CD14-positive monocyte (primary cell): Measurements from ENCODE around the gene CST1. TPM values are rescaled to one million over a fixed set of nuclear protein-coding genes. Genes with fewer than 3 reads are reported as not detected.

Source experiments
- DNase-seq, 3 donors: peaks; one replicate each; pipeline ENCODE4 v3.0.0-alpha.2; 2011 to 2022
- H2AFZ ChIP-seq: 2 replicates; pipeline ENCODE4 v1.6.0; 2012; ENCODE audit warnings: mild to moderate bottlenecking, low read depth, low read length, inconsistent platforms; ENCODE audit not compliant: insufficient read depth, poor library complexity, severe bottlenecking
- H3K27ac ChIP-seq, 2 donors: 1 replicate in 1 of 2; 2 replicates in 1 of 2; pipeline ENCODE4 v1.5.1; 2012 to 2013; ENCODE audit warnings: low read length in 2 of 2, control low read depth in 1 of 2, inconsistent platforms in 1 of 2, low read depth in 1 of 2, mild to moderate bottlenecking in 1 of 2
- H3K27me3 ChIP-seq, 2 donors: one replicate each; pipeline versions ENCODE4 v1.6.0 to v1.6.1; 2011 to 2013; ENCODE audit warnings: low read length in 2 of 2; ENCODE audit not compliant: control insufficient read depth in 2 of 2, insufficient read depth in 2 of 2
- H3K36me3 ChIP-seq, 2 donors: replicated peaks in 1 of 2; 1 replicate in 1 of 2; 2 replicates in 1 of 2; pipeline versions ENCODE4 v1.5.1 to v1.6.1; 2012 to 2013; ENCODE audit warnings: low read length in 2 of 2, control low read depth in 1 of 2, inconsistent platforms in 1 of 2, mild to moderate bottlenecking in 1 of 2; ENCODE audit not compliant: insufficient read depth in 2 of 2, control insufficient read depth in 1 of 2
- H3K4me1 ChIP-seq, 2 donors: 1 replicate in 1 of 2; 2 replicates in 1 of 2; pipeline versions ENCODE4 v1.5.1 to v1.6.1; 2012 to 2013; ENCODE audit warnings: low read length in 2 of 2, control low read depth in 1 of 2, inconsistent platforms in 1 of 2, mild to moderate bottlenecking in 1 of 2, moderate library complexity in 1 of 2; ENCODE audit not compliant: insufficient read depth in 2 of 2, control insufficient read depth in 1 of 2
- H3K4me2 ChIP-seq: replicated peaks from 2 replicates; pipeline ENCODE3; 2012; ENCODE audit warnings: low read length, moderate library complexity, mild to moderate bottlenecking; ENCODE audit not compliant: poor library complexity, severe bottlenecking; ENCODE audit errors: extremely low read depth
- H3K4me3 ChIP-seq, 3 experiments: fragments of 200-600 bp in 1 of 3; sonication (generic) in 1 of 3; replicated peaks in 1 of 3; 1 replicate in 2 of 3; 2 replicates in 1 of 3; pipeline ENCODE4 v1.5.1; 2011 to 2013; ENCODE audit warnings: low read length in 3 of 3, mild to moderate bottlenecking in 3 of 3, control low read depth in 2 of 3, low read depth in 2 of 3, inconsistent platforms in 1 of 3, moderate library complexity in 1 of 3
- H3K79me2 ChIP-seq: 2 replicates; pipeline ENCODE4 v1.6.0; 2012; ENCODE audit warnings: mild to moderate bottlenecking, control low read depth, inconsistent platforms, low read length, moderate library complexity; ENCODE audit not compliant: insufficient read depth
- H3K9ac ChIP-seq: 2 replicates; pipeline ENCODE4 v1.6.0; 2017; ENCODE audit warnings: low read length, mild to moderate bottlenecking; ENCODE audit not compliant: insufficient read depth, poor library complexity, severe bottlenecking
- H3K9me3 ChIP-seq, 2 donors: replicated peaks in 1 of 2; 1 replicate in 1 of 2; 2 replicates in 1 of 2; pipeline versions ENCODE4 v1.5.1 to v1.6.1; 2012 to 2013; ENCODE audit warnings: low read length in 2 of 2, control low read depth in 1 of 2; ENCODE audit not compliant: control insufficient read depth in 1 of 2, insufficient read depth in 1 of 2
- H4K20me1 ChIP-seq: 2 replicates; pipeline ENCODE4 v1.6.0; 2012; ENCODE audit warnings: mild to moderate bottlenecking, low read length, control low read depth, moderate library complexity; ENCODE audit not compliant: insufficient read depth
- H3K27ac Mint-ChIP-seq, 7 donors: one replicate each; pipeline ENCODE4 v1.8.0; 2020; ENCODE audit warnings: mild to moderate bottlenecking in 7 of 7, mixed read lengths in 7 of 7, moderate library complexity in 6 of 7, inconsistent platforms in 2 of 7
- H3K27me3 Mint-ChIP-seq, 3 donors: one replicate each; pipeline ENCODE4 v1.8.0; 2021 to 2022; ENCODE audit warnings: low read depth in 3 of 3, mild to moderate bottlenecking in 3 of 3, mixed read lengths in 3 of 3, moderate library complexity in 3 of 3, inconsistent platforms in 1 of 3
- H3K36me3 Mint-ChIP-seq, 2 donors: one replicate each; pipeline ENCODE4 v1.8.0; 2020; ENCODE audit warnings: mixed read lengths in 2 of 2, inconsistent platforms in 1 of 2, mild to moderate bottlenecking in 1 of 2
- H3K4me1 Mint-ChIP-seq: one replicate; pipeline ENCODE4 v1.8.0; 2020; ENCODE audit warnings: mild to moderate bottlenecking, mixed read lengths
- H3K4me3 Mint-ChIP-seq, 2 donors: one replicate each; pipeline ENCODE4 v1.8.0; 2020; ENCODE audit warnings: mild to moderate bottlenecking in 2 of 2, mixed read lengths in 2 of 2, moderate library complexity in 1 of 2
- H3K9me3 Mint-ChIP-seq, 7 donors: one replicate each; pipeline ENCODE4 v1.8.0; 2020 to 2022; ENCODE audit warnings: mixed read lengths in 7 of 7, mild to moderate bottlenecking in 6 of 7, moderate library complexity in 6 of 7, inconsistent platforms in 2 of 7
- CTCF ChIP-seq: fragments of 200-600 bp; IDR thresholded peaks from one replicate; pipeline ENCODE4 v1.8.0; 2022; ENCODE audit warnings: antibody characterized with exemption, mild to moderate bottlenecking
- WGBS: methylation state at CpG from one replicate; pipeline ENCODE4 v1.1.5; 2013; ENCODE audit warnings: missing lambda C conversion rate; ENCODE audit not compliant: insufficient coverage; 5-methylcytosine and 5-hydroxymethylcytosine counted together
- intact Hi-C, 2 donors: fragments of 100-400 bp; cut with micrococcal nuclease; formaldehyde crosslinking; loops; one replicate each; pipeline versions ENCODE4 v1.15.0 to v1.15.1; 2023
- polyA plus RNA-seq, 3 donors: library from polyadenylated mRNA; depleted of rRNA in 1 of 3; unstranded in 2 of 3; stranded (reverse) in 1 of 3; fragments of 300-500 nt in 2 of 3; fragments of >200 nt in 1 of 3; fragmentation: Illumina TruSeq in 2 of 3; gene quantifications; 1 replicate in 2 of 3; 2 replicates in 1 of 3; pipeline ENCODE4 v1.2.3, GENCODE V29; 2012 to 2021

Gene CST1
- polyA plus RNA-seq, 3 donors: not detected

GRCh38 chr20:23776067-23776771 is 25.5 kb upstream of the CST1 start:
- H3K36me3 Mint-ChIP-seq: no peaks in the 10 kb centered on the region
- Histone ChIP-seq H3K4me3 (no peak overlapping the region), H3K79me2 (no peaks in the 10 kb centered on the region), H2AFZ (no peak overlapping the region), H3K9ac (no peak overlapping the region), H3K36me3 (no peaks in the 10 kb centered on the region), H3K4me2 (no peak overlapping the region), H3K4me1 (no peaks in the 10 kb centered on the region), H3K9me3 (no peaks in the 10 kb centered on the region), H3K27me3 (no peaks in the 10 kb centered on the region), H3K27ac (no peak overlapping the region), H4K20me1 (no peaks in the 10 kb centered on the region)
- H3K27me3 Mint-ChIP-seq: peaks cover 0 to 3% (median 0%) of the 10 kb centered on the region in 3 donors
- 67% methylated on average over 1 of the region's 14 CpGs for WGBS
- TF ChIP-seq CTCF: no peak
- intact Hi-C loops: no loop called here
- peaks cover 0 to 4% (median 0%) of the 10 kb centered on the region in 7 donors for H3K9me3 Mint-ChIP-seq
- no peak overlapping the region for H3K4me3 Mint-ChIP-seq
- no peak overlapping the region for H3K27ac Mint-ChIP-seq
- no peaks in the 10 kb centered on the region for H3K4me1 Mint-ChIP-seq
- DNase-seq: no peak

- no peaks in the 10 kb centered on the region for H4K20me1 ChIP-seq
- Mint-ChIP-seq H3K9me3 (peaks cover 0 to 4% (median 0%) of the 10 kb centered on the region in 7 donors), H3K4me3 (no peak overlapping the region), H3K36me3 (no peaks in the 10 kb centered on the region), H3K27me3 (peaks cover 0 to 3% (median 3%) of the 10 kb centered on the region in 3 donors), H3K4me1 (no peaks in the 10 kb centered on the region), H3K27ac (peak overlapping the region in 1 of 7 donors; percentile 44)
- H3K36me3 ChIP-seq: no peaks in the 10 kb centered on the region
- DNase-seq: no peak
- H3K9me3 ChIP-seq: no peaks in the 10 kb centered on the region
- H3K9ac ChIP-seq: no peak overlapping the region
- WGBS: 94% methylated on average over 5 of the region's 7 CpGs
- H3K27ac ChIP-seq: no peak overlapping the region
- no peak overlapping the region for H2AFZ ChIP-seq
- no peak overlapping the region for H3K4me2 ChIP-seq
- no peak overlapping the region for H3K4me3 ChIP-seq
- no peaks in the 10 kb centered on the region for H3K4me1 ChIP-seq
- intact Hi-C loops: no loop called here
- TF ChIP-seq CTCF: no peak
- no peaks in the 10 kb centered on the region for H3K79me2 ChIP-seq
- H3K27me3 ChIP-seq: no peaks in the 10 kb centered on the region
These were observed 23.3 kb upstream of the CST1 start for GRCh38 chr20:23774081-23774480.
